ENCODE data around the gene IL27RA. TPM values are rescaled to one million over a fixed set of nuclear protein-coding genes. Genes with fewer than 3 reads are reported as not detected.

IL27RA gene
- total and polyA plus RNA-seq, 4 donors: 1.0 to 2.8 (median 1.6) TPM

- 92% methylated on average over 6 of the region's 6 CpGs for WGBS
- Histone ChIP-seq H3K27me3 (ENCODE audit: control insufficient read depth in 4 of 4, insufficient read depth in 4 of 4, low read length in 3 of 4) (peaks cover 0 to 3% (median 0%) of the 10 kb centered on the region in 4 donors), H3K4me1 (ENCODE audit: control insufficient read depth in 4 of 4, insufficient read depth in 4 of 4, low read length in 3 of 4) (peaks cover 1 to 9% (median 4%) of the 10 kb centered on the region in 4 donors), H3K4me3 (ENCODE audit: low read depth in 1 of 3, low read length in 3 of 3) (no peak overlapping the region), H3K9me3 (ENCODE audit: control insufficient read depth in 4 of 4, low read length in 3 of 4) (no peaks in the 10 kb centered on the region), H3K9ac (ENCODE audit: low read depth in 1 of 2, low read length in 2 of 2) (no peak overlapping the region), H3K27ac (ENCODE audit: low read depth in 1 of 2, low read length in 2 of 2) (no peak overlapping the region), H3K36me3 (ENCODE audit: control insufficient read depth in 4 of 4, insufficient read depth in 3 of 4, low read depth in 1 of 4, low read length in 3 of 4) (peaks cover 7 to 27% (median 13%) of the 10 kb centered on the region in 4 donors)
- no peak for TF ChIP-seq YY1 (IDR thresholded peaks at IDR 0.05)
- TF ChIP-seq RXRA (IDR thresholded peaks at IDR 0.05): no peak
- no peak for TF ChIP-seq HNF4G (IDR thresholded peaks at IDR 0.05)
- no peak for TF ChIP-seq HNF4A (conservative IDR thresholded peaks at IDR 0.05)
- TF ChIP-seq JUND (IDR thresholded peaks at IDR 0.05): no peak
- no peak for TF ChIP-seq NR2F2 (IDR thresholded peaks at IDR 0.05)
- TF ChIP-seq CTCF (IDR thresholded peaks at IDR 0.05; ENCODE audit: low read depth, low read length, missing input control): no peak
- TF ChIP-seq SP1 (IDR thresholded peaks at IDR 0.05): no peak
- TF ChIP-seq ATF3 (IDR thresholded peaks at IDR 0.05): no peak
- no peak for TF ChIP-seq MAX (IDR thresholded peaks at IDR 0.05)
- no peak for TF ChIP-seq REST (IDR thresholded peaks at IDR 0.05)
- TF ChIP-seq TAF1 (conservative IDR thresholded peaks at IDR 0.05): no peak
- TF ChIP-seq RAD21 (IDR thresholded peaks at IDR 0.05): no peak
- TF ChIP-seq FOXA1 (IDR thresholded peaks at IDR 0.05): no peak
- TF ChIP-seq GABPA (IDR thresholded peaks at IDR 0.05 in 1 of 2, conservative IDR thresholded peaks at IDR 0.05 in 1 of 2): no peak
- TF ChIP-seq EGR1 (IDR thresholded peaks at IDR 0.05; ENCODE audit: low read depth in 2 of 2): no peak
- DNase-seq (ENCODE audit: low spot score): no peak
Measured at GRCh38 chr19:14054099-14054498, 22.5 kb downstream of the IL27RA start.

- Histone ChIP-seq H3K9me3 (ENCODE audit: control insufficient read depth in 4 of 4, low read length in 3 of 4) (no peaks in the 10 kb centered on the region), H3K4me3 (ENCODE audit: low read depth in 1 of 3, low read length in 3 of 3) (no peak overlapping the region), H3K9ac (ENCODE audit: low read depth in 1 of 2, low read length in 2 of 2) (no peak overlapping the region), H3K36me3 (ENCODE audit: control insufficient read depth in 4 of 4, insufficient read depth in 3 of 4, low read depth in 1 of 4, low read length in 3 of 4) (peaks cover 7 to 27% (median 13%) of the 10 kb centered on the region in 4 donors), H3K27me3 (ENCODE audit: control insufficient read depth in 4 of 4, insufficient read depth in 4 of 4, low read length in 3 of 4) (peaks cover 0 to 3% (median 0%) of the 10 kb centered on the region in 4 donors), H3K27ac (ENCODE audit: low read depth in 1 of 2, low read length in 2 of 2) (no peak overlapping the region), H3K4me1 (ENCODE audit: control insufficient read depth in 4 of 4, insufficient read depth in 4 of 4, low read length in 3 of 4) (peaks cover 1 to 15% (median 9%) of the 10 kb centered on the region in 4 donors)
- DNase-seq (ENCODE audit: low spot score): no peak
- WGBS: 77% methylated on average over 11 of the region's 11 CpGs
- no peak for TF ChIP-seq YY1 (IDR thresholded peaks at IDR 0.05)
- no peak for TF ChIP-seq ATF3 (IDR thresholded peaks at IDR 0.05)
- TF ChIP-seq GABPA (IDR thresholded peaks at IDR 0.05 in 1 of 2, conservative IDR thresholded peaks at IDR 0.05 in 1 of 2): no peak
- no peak for TF ChIP-seq NR2F2 (IDR thresholded peaks at IDR 0.05)
- no peak for TF ChIP-seq FOXA1 (IDR thresholded peaks at IDR 0.05)
- no peak for TF ChIP-seq JUND (IDR thresholded peaks at IDR 0.05)
- no peak for TF ChIP-seq ZBTB33 (IDR thresholded peaks at IDR 0.05)
- TF ChIP-seq CTCF (IDR thresholded peaks at IDR 0.05; ENCODE audit: low read depth, low read length, missing input control): no peak
- no peak for TF ChIP-seq TAF1 (conservative IDR thresholded peaks at IDR 0.05)
- TF ChIP-seq REST (IDR thresholded peaks at IDR 0.05): no peak
- TF ChIP-seq HNF4A (conservative IDR thresholded peaks at IDR 0.05): no peak
- TF ChIP-seq RXRA (IDR thresholded peaks at IDR 0.05): no peak
Measured at GRCh38 chr19:14054721-14055120, 23.2 kb downstream of the IL27RA start.

Data from liver (tissue), 9 donors.